ENCODE measurements around the gene NFKBIL1.
A peak's percentile ranks its signal among the peaks of the same experiment; 100 is the strongest.

The NFKBIL1 gene

GRCh38 chr6:31597006-31597405, 49.6 kb downstream of the NFKBIL1 start:
- TF ChIP-seq, protein P1, sequence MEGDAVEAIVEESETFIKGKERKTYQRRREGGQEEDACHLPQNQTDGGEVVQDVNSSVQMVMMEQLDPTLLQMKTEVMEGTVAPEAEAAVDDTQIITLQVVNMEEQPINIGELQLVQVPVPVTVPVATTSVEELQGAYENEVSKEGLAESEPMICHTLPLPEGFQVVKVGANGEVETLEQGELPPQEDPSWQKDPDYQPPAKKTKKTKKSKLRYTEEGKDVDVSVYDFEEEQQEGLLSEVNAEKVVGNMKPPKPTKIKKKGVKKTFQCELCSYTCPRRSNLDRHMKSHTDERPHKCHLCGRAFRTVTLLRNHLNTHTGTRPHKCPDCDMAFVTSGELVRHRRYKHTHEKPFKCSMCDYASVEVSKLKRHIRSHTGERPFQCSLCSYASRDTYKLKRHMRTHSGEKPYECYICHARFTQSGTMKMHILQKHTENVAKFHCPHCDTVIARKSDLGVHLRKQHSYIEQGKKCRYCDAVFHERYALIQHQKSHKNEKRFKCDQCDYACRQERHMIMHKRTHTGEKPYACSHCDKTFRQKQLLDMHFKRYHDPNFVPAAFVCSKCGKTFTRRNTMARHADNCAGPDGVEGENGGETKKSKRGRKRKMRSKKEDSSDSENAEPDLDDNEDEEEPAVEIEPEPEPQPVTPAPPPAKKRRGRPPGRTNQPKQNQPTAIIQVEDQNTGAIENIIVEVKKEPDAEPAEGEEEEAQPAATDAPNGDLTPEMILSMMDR (IDR thresholded peaks at IDR 0.05; ENCODE audit: control extremely low read depth, extremely low read depth, low read depth, missing control alignments), result peak; percentile 36
- no peak for DNase-seq (ENCODE audit: extremely low spot score)
- ChIA-PET POLR2A (interaction anchor here (0.7 kb wide), 1 partner anchor 9 kb away, joined by 3 read pairs; no protein-coding TSS in a partner anchor), CTCF (interaction anchor here (1.0 to 39.5 kb wide), 12 partner anchors 11 to 142 kb away, joined by 3 to 2725 read pairs (median 6); partner anchors contain the start of genes AIF1, ATP6V1G2, C6orf47 and DDX39B)

GRCh38 chr6:31607317-31607716, 59.9 kb downstream of the NFKBIL1 start:
- TF ChIP-seq, protein P1 (IDR thresholded peaks at IDR 0.05; ENCODE audit: control extremely low read depth, extremely low read depth, low read depth, missing control alignments), result no peak
- POLR2A ChIA-PET, result interaction anchor here (0.7 kb wide), 1 partner anchor 31 kb away, joined by 3 read pairs; no protein-coding TSS in a partner anchor
- CTCF ChIA-PET, result interaction anchor here (6.9 to 39.5 kb wide), 2 partner anchors 10 to 43 kb away, joined by 83 to 2725 read pairs; partner anchors contain the start of genes ATP6V1G2, DDX39B, LST1 and LTA
- DNase-seq (ENCODE audit: extremely low spot score), result no peak

Measured in GM10248 (cell line).